GM12878 (cell line): ENCODE measurements around the gene RUVBL2. TPM values are rescaled to one million over a fixed set of nuclear protein-coding genes. Genes with fewer than 3 reads are reported as not detected.
A peak's percentile ranks its signal among the peaks of the same experiment; 100 is the strongest.

Source experiments
- ATAC-seq: fragments of 200-7000 bp; cut with Tn5 transposase; 3 replicates; pipeline ENCODE4 v1.9.1; 2020; ENCODE audit warnings: mild to moderate bottlenecking, moderate library complexity
- BruUV-seq: library from RNA; stranded (reverse); fragments of 400-500 nt; replicated peaks from 2 replicates; lab custom pipeline; 2021; lab: Mats Ljungman, UMichigan
- CTCF ChIA-PET: fragments of 300-600 bp; sonication (Branson Sonifier 250); formaldehyde crosslinking; extraction: SDS; loops from one replicate; lab custom pipeline; 2021; ENCODE audit warnings: inconsistent platforms; lab: Yijun Ruan, JAX
- POLR2A ChIA-PET: fragments of 350-600 bp; formaldehyde crosslinking; extraction: SDS; loops from one replicate; lab custom pipeline; 2021; ENCODE audit warnings: inconsistent platforms; lab: Charles Lee
- RAD21 ChIA-PET: fragments of 300-600 bp; sonication (Branson Sonifier 250); formaldehyde crosslinking; loops from one replicate; lab custom pipeline; 2023; ENCODE audit warnings: antibody characterized with exemption; ENCODE audit not compliant: unreplicated experiment; lab: Charles Lee
- SMC1A ChIA-PET: fragments of 300-600 bp; sonication (Branson Sonifier 250); formaldehyde crosslinking; loops from one replicate; lab custom pipeline; 2023; ENCODE audit not compliant: unreplicated experiment, uncharacterized antibody; lab: Charles Lee
- DNase-seq: peaks from one replicate; pipeline ENCODE4 v3.0.0-alpha.2; 2011; ENCODE audit warnings: low read depth, low spot score
- FAIRE-seq: peaks from 3 replicates; lab custom pipeline; 2011; peaks lifted over from hg19 to GRCh38; lab: Jason Lieb, UNC
- H2AFZ ChIP-seq: 2 replicates; pipeline ENCODE4 v1.6.0; 2011; ENCODE audit warnings: low read depth, low read length, control low read depth; ENCODE audit not compliant: control insufficient read depth
- H3K27ac ChIP-seq: 2 replicates; pipeline ENCODE4 v1.5.1; 2011; ENCODE audit warnings: control low read depth; ENCODE audit not compliant: control insufficient read depth, insufficient read depth
- H3K27me3 ChIP-seq, 2 experiments: replicated peaks in 1 of 2; 2 replicates each; pipeline versions ENCODE4 v1.6.0 to v1.6.1; 2011; ENCODE audit warnings: low read length in 1 of 2; ENCODE audit not compliant: control insufficient read depth in 2 of 2, insufficient read depth in 2 of 2
- H3K36me3 ChIP-seq, 2 experiments: 2 replicates each; pipeline ENCODE4 v1.5.1; 2011; ENCODE audit warnings: low read length in 1 of 2; ENCODE audit not compliant: control insufficient read depth in 2 of 2, insufficient read depth in 2 of 2
- H3K4me1 ChIP-seq: 2 replicates; pipeline ENCODE4 v1.6.1; 2011; ENCODE audit warnings: mild to moderate bottlenecking, low read length, moderate library complexity, mixed read lengths; ENCODE audit not compliant: control insufficient read depth, insufficient read depth
- H3K4me2 ChIP-seq: 2 replicates; pipeline ENCODE4 v1.6.0; 2011; ENCODE audit warnings: control low read depth; ENCODE audit not compliant: control insufficient read depth, insufficient read depth
- H3K4me3 ChIP-seq: fragments of 200-600 bp; sonication (generic); 2 replicates; pipeline ENCODE4 v1.5.1; 2016
- H3K79me2 ChIP-seq: 2 replicates; pipeline ENCODE4 v1.6.0; 2011; ENCODE audit warnings: low read length; ENCODE audit not compliant: control insufficient read depth, insufficient read depth
- H3K9ac ChIP-seq: 2 replicates; pipeline ENCODE4 v1.8.0; 2011; ENCODE audit warnings: low read length, control low read depth, mixed read lengths; ENCODE audit not compliant: control insufficient read depth, insufficient read depth
- H3K9me3 ChIP-seq: replicated peaks from 3 replicates; pipeline ENCODE4 v1.5.1; 2011; ENCODE audit warnings: mild to moderate bottlenecking, low read length; ENCODE audit not compliant: control insufficient read depth, insufficient read depth
- H4K20me1 ChIP-seq: 2 replicates; pipeline ENCODE4 v1.6.0; 2011; ENCODE audit not compliant: control insufficient read depth, insufficient read depth
- POU2F2 ChIP-seq: IDR thresholded peaks from 3 replicates; pipeline ENCODE4 v1.6.1; 2011; ENCODE audit warnings: low read depth, mild to moderate bottlenecking, low read length, borderline replicate concordance
- ZNF24 ChIP-seq: fragments of 450-650 bp; IDR thresholded peaks from 2 replicates; pipeline ENCODE4 v1.6.1; 2017; ENCODE audit warnings: antibody characterized with exemption, mild to moderate bottlenecking
- WGBS: methylation state at CpG from one replicate; pipeline ENCODE4 v1.1.6; 2016; ENCODE audit warnings: low lambda C conversion rate; ENCODE audit not compliant: insufficient replicate concordance, insufficient coverage; ENCODE audit errors: missing lambda C conversion rate; 5-methylcytosine and 5-hydroxymethylcytosine counted together
- in situ Hi-C: fragments of 300-500 bp; cut with MboI; formaldehyde crosslinking; loops from 9 replicates; pipeline ENCODE4 v1.14.3; 2018; ENCODE audit warnings: mixed read lengths
- intact Hi-C: fragments of 100-400 bp; cut with micrococcal nuclease; formaldehyde crosslinking; loops from one replicate; pipeline ENCODE4 v1.14.2; 2022; ENCODE audit not compliant: unreplicated experiment
- polyA plus RNA-seq, 11 experiments: library from polyadenylated mRNA; depleted of rRNA in 4 of 11; unstranded in 6 of 11; stranded (reverse) in 5 of 11; fragments of >200 nt; fragmentation: Nextera tagmentation in 4 of 11; fragmentation: Illumina TruSeq in 1 of 11; extraction: Ambion mirVana in 4 of 11; extraction: Trizol in 1 of 11; gene quantifications; 1 replicate in 1 of 11; 2 replicates in 10 of 11; pipeline versions ENCODE4 v1.2.1 to v1.2.3, GENCODE V29; 2011 to 2016; ENCODE audit warnings: inconsistent platforms in 2 of 11, missing spikeins in 2 of 11, low read depth in 1 of 11
- total RNA-seq, 4 experiments: library from RNA; depleted of rRNA in 3 of 4; stranded (reverse); fragments of >200 nt in 3 of 4; fragmentation: Illumina TruSeq in 1 of 4; extraction: Trizol in 1 of 4; gene quantifications; 2 replicates each; pipeline versions ENCODE4 v1.2.1 to v1.2.3, GENCODE V29; 2013 to 2021

RUVBL2 gene
- total and polyA plus RNA-seq, 10 of the 15 experiments (the other 5 are each of a cell fraction or from before 2014, with no cell fraction given): 33.8 to 224 (median 125) TPM

GRCh38 chr19:48969276-48970138, 24.2 kb upstream of the RUVBL2 start:
- CTCF ChIA-PET: interaction anchor here (0.7 to 6.1 kb wide), 12 partner anchors 15 to 231 kb away, joined by 3 to 113 read pairs (median 8); partner anchors contain the start of genes BAX, GYS1, HSD17B14 and RUVBL2
- FAIRE-seq (no peak), DNase-seq (no peak), ATAC-seq (no peak)
- intact Hi-C loops: loop anchor here (2.0 to 10.0 kb wide), 3 partner anchors 127 to 335 kb away; partner anchors contain the start of gene DBP
- no peak overlapping the region for H3K4me2 ChIP-seq
- no peak overlapping the region for H3K27ac ChIP-seq
- no peak overlapping the region for H2AFZ ChIP-seq
- POLR2A ChIA-PET: interaction anchor here (0.6 to 1.3 kb wide), 4 partner anchors 9 to 324 kb away, joined by 3 to 7 read pairs (median 4); partner anchors contain the start of genes CA11 and HSD17B14
- RAD21 ChIA-PET: interaction anchor here (0.6 to 2.9 kb wide), 9 partner anchors 59 to 203 kb away, joined by 3 to 28 read pairs (median 14); partner anchors contain the start of genes HSD17B14 and PPP1R15A
- BruUV-seq: no TSS peak
- SMC1A ChIA-PET: interaction anchor here (0.6 to 2.9 kb wide), 12 partner anchors 7 to 181 kb away, joined by 3 to 22 read pairs (median 8); partner anchors contain the start of genes BAX, DHDH, GYS1 and RUVBL2
- H3K4me3 ChIP-seq: no peak overlapping the region
- in situ Hi-C loops: loop anchor here (5.0 kb wide), 1 partner anchor 172 kb away; no protein-coding TSS in a partner anchor
- TF ChIP-seq POU2F2: peak; percentile 29; the same call in 1 of the 3 replicates
- no peak for TF ChIP-seq ZNF24
- H3K4me1 ChIP-seq: peaks cover 19% of the 10 kb centered on the region
- H3K79me2 ChIP-seq: peaks cover 25% of the 10 kb centered on the region
- H3K36me3 ChIP-seq: peaks cover 5 to 38% of the 10 kb centered on the region in 2 experiments
- 94% methylated on average over 45 of the region's 45 CpGs for WGBS
- H3K9me3 ChIP-seq: no peaks in the 10 kb centered on the region
- no peaks in the 10 kb centered on the region for H4K20me1 ChIP-seq
- H3K27me3 ChIP-seq: no peaks in the 10 kb centered on the region
- no peak overlapping the region for H3K9ac ChIP-seq
